ENCODE data around the gene EVX2. TPM values are rescaled to one million over a fixed set of nuclear protein-coding genes. Genes with fewer than 3 reads are reported as not detected.

EVX2 gene
- total and polyA plus RNA-seq, 2 of the 13 experiments (the other 11 are each of a cell fraction or from before 2014, with no cell fraction given), result not detected

- TF ChIP-seq BCL3 (CRISPR knock-in tag; IDR thresholded peaks at IDR 0.05) (peak; percentile 87; the same call in 1 of the 2 replicates), ZNF816 (CRISPR knock-in tag; IDR thresholded peaks at IDR 0.05; ENCODE audit: borderline replicate concordance) (no peak), SRSF9 (IDR thresholded peaks at IDR 0.05; ENCODE audit: borderline replicate concordance, insufficient read depth, low read depth, low read length, poor library complexity, severe bottlenecking) (no peak), ZNF333 (CRISPR knock-in tag; IDR thresholded peaks at IDR 0.05; ENCODE audit: borderline replicate concordance) (peak; percentile 84; the same call in 1 of the 2 replicates), ZMAT5 (CRISPR knock-in tag; IDR thresholded peaks at IDR 0.05; ENCODE audit: borderline replicate concordance, low read depth) (no peak), ZSCAN5A (CRISPR knock-in tag; IDR thresholded peaks at IDR 0.05; ENCODE audit: borderline replicate concordance) (no peak), TEAD3 (CRISPR knock-in tag; optimal IDR thresholded peaks at IDR 0.05; ENCODE audit: borderline replicate concordance) (peak; percentile 51), RNF219 (CRISPR knock-in tag; IDR thresholded peaks at IDR 0.05) (no peak), FUBP1 (CRISPR knock-in tag; IDR thresholded peaks at IDR 0.05; ENCODE audit: borderline replicate concordance) (peak; percentile 60; the same call in 1 of the 2 replicates), HNRNPK (IDR thresholded peaks at IDR 0.05; ENCODE audit: low read depth, low read length, poor library complexity, severe bottlenecking) (no peak), REL (CRISPR knock-in tag; conservative IDR thresholded peaks at IDR 0.05) (no peak), MTF1 (CRISPR knock-in tag; IDR thresholded peaks at IDR 0.05) (no peak), ZFP62 (CRISPR knock-in tag; IDR thresholded peaks at IDR 0.05) (no peak), ZSCAN22 (CRISPR knock-in tag; IDR thresholded peaks at IDR 0.05) (no peak), MEIS2 (CRISPR knock-in tag; IDR thresholded peaks at IDR 0.05) (peak; percentile 63; the same call in 1 of the 2 replicates), HMGXB4 (CRISPR knock-in tag; IDR thresholded peaks at IDR 0.05; ENCODE audit: borderline replicate concordance in 1 of 2, low read depth in 1 of 2) (peak; percentile 38 to 88; a peak in 3 of 4 replicates), ZNF296 (CRISPR knock-in tag; conservative IDR thresholded peaks at IDR 0.05) (no peak)
Observed at GRCh38 chr2:176088048-176088936, 4.5 kb upstream of the EVX2 start (continued).

All from HepG2 (cell line).